ENCODE results near the gene TBC1D2B. TPM values are rescaled to one million over a fixed set of nuclear protein-coding genes. Genes with fewer than 3 reads are reported as not detected.
"Not testable (repeated sequence)": the region's sequence is repeated elsewhere in the genome, so short reads cannot be mapped to it uniquely, and the experiment has no call there.

TBC1D2B gene
- total RNA-seq, 1 donor from 2014 or later: 11.7 TPM

DNA sequence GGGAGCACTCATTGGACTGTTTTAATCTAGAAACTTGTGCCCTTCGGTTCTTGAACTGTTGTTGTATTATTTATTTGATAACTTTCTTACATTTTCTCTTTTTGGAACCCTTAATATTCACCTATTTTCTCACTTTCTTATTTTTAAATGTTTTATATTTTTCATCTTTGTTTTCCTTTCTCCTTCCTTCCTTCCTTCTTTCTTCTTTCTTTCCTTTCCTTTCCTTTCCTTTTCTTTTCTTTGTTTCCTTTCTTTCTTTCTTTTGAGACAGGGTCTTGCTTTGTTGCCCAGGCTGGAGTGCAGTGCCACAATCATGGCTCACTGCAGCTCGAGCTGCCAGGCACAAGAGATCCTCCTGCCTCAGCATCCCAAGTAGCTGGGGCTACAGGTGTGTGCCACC is 108.5 kb downstream of the TBC1D2B start:
- Histone ChIP-seq H3K9me3 (replicated peaks) (peaks cover 7% of the 10 kb centered on the region), H3K4me3 (no peak overlapping the region), H3K4me1 (peaks cover 17% of the 10 kb centered on the region), H3K36me3 (no peaks in the 10 kb centered on the region), H3K27ac (replicated peaks) (no peak overlapping the region), H3K27me3 (ENCODE audit: low read depth) (no peaks in the 10 kb centered on the region)
- TF ChIP-seq CTCF (IDR thresholded peaks at IDR 0.05; ENCODE audit: borderline replicate concordance): no peak
- DNase-seq: no peak
- intact Hi-C loops (cut with micrococcal nuclease): no loop called here

GRCh38 chr15:77967798-77968197 is 109.7 kb downstream of the TBC1D2B start:
- no peak overlapping the region for H3K27ac ChIP-seq (replicated peaks)
- peaks cover 12% of the 10 kb centered on the region for H3K4me1 ChIP-seq
- H3K36me3 ChIP-seq: no peaks in the 10 kb centered on the region
- H3K27me3 ChIP-seq (ENCODE audit: low read depth): no peaks in the 10 kb centered on the region
- intact Hi-C loops (cut with micrococcal nuclease): loop anchor here (2.0 kb wide), 1 partner anchor 141 kb away; no protein-coding TSS in a partner anchor
- no peak overlapping the region for H3K4me3 ChIP-seq
- peaks cover 7% of the 10 kb centered on the region for H3K9me3 ChIP-seq (replicated peaks)
- TF ChIP-seq CTCF (IDR thresholded peaks at IDR 0.05; ENCODE audit: borderline replicate concordance): no peak
- no peak for DNase-seq

DNA sequence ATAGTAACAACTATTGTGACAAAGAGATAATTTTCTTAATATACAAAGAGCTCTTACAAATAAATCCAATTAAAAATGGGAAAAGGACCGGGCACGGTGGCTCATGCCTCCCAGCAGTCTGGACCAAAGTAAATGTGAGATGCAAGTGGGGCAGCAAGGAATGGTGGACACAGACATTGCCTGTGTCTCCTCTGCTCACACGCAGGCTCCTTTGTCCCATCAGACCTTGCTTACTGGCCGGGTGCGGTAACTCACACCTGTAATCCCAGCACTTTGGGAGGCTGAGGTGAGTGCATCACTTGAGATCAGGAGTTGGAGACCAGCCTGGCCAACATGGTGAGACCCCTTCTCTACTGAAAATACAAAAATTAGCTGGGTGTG is 110.3 kb downstream of the TBC1D2B start:
- intact Hi-C loops (cut with micrococcal nuclease): loop anchor here (2.0 kb wide), 1 partner anchor 142 kb away; no protein-coding TSS in a partner anchor
- not testable (repeated sequence) for H3K36me3 ChIP-seq

GRCh38 chr15:77966540-77967234 is 110.8 kb downstream of the TBC1D2B start:
- DNase-seq: no peak
- H3K36me3 ChIP-seq: no peaks in the 10 kb centered on the region
- H3K4me3 ChIP-seq: no peak overlapping the region
- H3K27me3 ChIP-seq (ENCODE audit: low read depth): no peaks in the 10 kb centered on the region
- H3K9me3 ChIP-seq (replicated peaks): peaks cover 7% of the 10 kb centered on the region
- peaks cover 5% of the 10 kb centered on the region for H3K4me1 ChIP-seq
- peak; percentile 88 for TF ChIP-seq CTCF (IDR thresholded peaks at IDR 0.05; ENCODE audit: borderline replicate concordance)
- no peak overlapping the region for H3K27ac ChIP-seq (replicated peaks)
- intact Hi-C loops (cut with micrococcal nuclease): loop anchor here (2.0 kb wide), 1 partner anchor 142 kb away; no protein-coding TSS in a partner anchor

More for the DNA sequence above, 110.3 kb downstream of the TBC1D2B start:
- not testable (repeated sequence) for DNase-seq; H3K27ac ChIP-seq (replicated peaks); H3K9me3 ChIP-seq (replicated peaks); H3K4me1 ChIP-seq; H3K27me3 ChIP-seq (ENCODE audit: low read depth); H3K4me3 ChIP-seq

- Histone ChIP-seq H3K9me3 (replicated peaks) (peaks cover 7% of the 10 kb centered on the region), H3K27ac (replicated peaks) (no peak overlapping the region), H3K36me3 (no peaks in the 10 kb centered on the region), H3K4me1 (peaks cover 10% of the 10 kb centered on the region), H3K27me3 (ENCODE audit: low read depth) (no peaks in the 10 kb centered on the region), H3K4me3 (no peak overlapping the region)
- DNase-seq: no peak
- no peak for TF ChIP-seq CTCF (IDR thresholded peaks at IDR 0.05; ENCODE audit: borderline replicate concordance)
- intact Hi-C loops (cut with micrococcal nuclease): no loop called here
Measured at GRCh38 chr15:77964193-77964592, 113.3 kb downstream of the TBC1D2B start.

GRCh38 chr15:77959432-77959879 is 118.1 kb downstream of the TBC1D2B start:
- TF ChIP-seq CTCF (IDR thresholded peaks at IDR 0.05; ENCODE audit: borderline replicate concordance): peak; percentile 100
- H3K4me1 ChIP-seq: peaks cover 6% of the 10 kb centered on the region
- no peaks in the 10 kb centered on the region for H3K9me3 ChIP-seq (replicated peaks)
- DNase-seq: peak; percentile 79
- H3K27ac ChIP-seq (replicated peaks): no peak overlapping the region
- H3K27me3 ChIP-seq (ENCODE audit: low read depth): no peaks in the 10 kb centered on the region
- H3K36me3 ChIP-seq: no peaks in the 10 kb centered on the region
- peak overlapping the region; percentile 46 for H3K4me3 ChIP-seq
- intact Hi-C loops (cut with micrococcal nuclease): no loop called here

DNA sequence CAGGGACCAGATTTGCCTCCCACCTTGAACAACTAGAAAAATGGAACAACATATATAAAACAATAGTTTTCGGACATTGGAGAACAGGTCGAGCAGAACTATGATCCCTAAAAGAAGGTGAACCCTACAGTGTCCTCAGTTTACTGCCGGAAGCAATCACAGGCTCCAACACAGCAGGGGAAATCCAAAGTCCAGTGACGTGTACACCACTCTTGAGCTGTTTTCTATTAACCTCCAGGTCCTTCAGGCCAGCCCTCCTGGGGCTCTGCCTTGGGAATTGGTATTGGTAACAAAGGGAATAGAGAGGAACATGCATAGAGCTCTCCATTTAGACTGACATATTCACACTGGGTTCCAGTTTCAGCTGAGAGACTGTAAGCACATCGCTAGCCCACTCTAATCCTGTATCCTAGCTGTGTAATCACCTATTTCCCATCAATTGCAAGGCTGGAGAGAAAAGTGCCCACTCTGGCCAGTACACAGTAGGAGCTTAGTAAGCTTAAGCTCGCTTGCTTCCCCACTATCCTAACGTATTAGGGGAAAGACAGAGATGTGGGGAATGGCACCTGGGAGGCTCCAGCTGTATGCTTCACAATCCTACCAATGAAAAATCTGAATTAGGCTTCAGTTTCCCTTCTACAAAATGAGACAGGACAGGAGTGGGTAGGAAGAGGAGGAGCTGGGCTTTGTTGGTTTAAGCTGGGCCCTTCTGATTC is 118.6 kb downstream of the TBC1D2B start:
- H3K27me3 ChIP-seq (ENCODE audit: low read depth); H3K4me1 ChIP-seq; DNase-seq; H3K4me3 ChIP-seq; H3K36me3 ChIP-seq; H3K27ac ChIP-seq (replicated peaks); H3K9me3 ChIP-seq (replicated peaks); intact Hi-C loops (cut with micrococcal nuclease): not testable (repeated sequence)

- H3K4me3 ChIP-seq; H3K27ac ChIP-seq (replicated peaks); H3K27me3 ChIP-seq (ENCODE audit: low read depth); H3K36me3 ChIP-seq; H3K9me3 ChIP-seq (replicated peaks); H3K4me1 ChIP-seq; DNase-seq; intact Hi-C loops (cut with micrococcal nuclease): not testable (repeated sequence)
Measured at GRCh38 chr15:77958021-77958420, 119.5 kb downstream of the TBC1D2B start.
